Stimulated activated CD4-positive, alpha-beta T cell treated with anti-CD3 and anti-CD28 coated beads, Interleukin-1b, Interleukin-23, amount 100 ng/mL, for 4 hours (primary cell): ENCODE data around the gene LTA4H.
"Not testable (repeated sequence)": the region's sequence is repeated elsewhere in the genome, so short reads cannot be mapped to it uniquely, and the experiment has no call there.

ENCODE experiments used
- DNase-seq, 2 donors: peaks; one replicate each; pipeline ENCODE4 v3.0.0-alpha.2; 2020; ENCODE audit warnings: low read depth in 2 of 2

The LTA4H gene

DNA sequence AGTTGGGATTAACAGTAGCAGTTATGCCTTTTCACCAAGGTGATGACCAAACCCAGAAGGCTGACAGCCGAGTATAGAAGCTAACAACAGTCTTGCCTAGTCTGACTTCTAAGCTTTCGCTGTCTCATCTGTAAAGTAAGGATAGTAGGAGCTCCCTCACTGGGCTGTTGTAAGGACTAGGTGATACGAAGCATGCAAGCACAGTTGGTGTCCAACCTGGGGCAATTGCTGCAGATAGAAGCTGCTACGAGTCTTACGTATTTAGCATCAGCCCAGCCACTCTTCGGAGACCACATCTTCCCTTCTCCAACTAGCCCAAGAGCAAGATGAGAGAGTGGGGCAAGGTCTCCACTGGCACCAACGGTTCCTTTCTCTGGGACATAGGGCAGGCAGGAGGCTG, 45.3 kb downstream of the LTA4H start:
- no peak for DNase-seq

DNA sequence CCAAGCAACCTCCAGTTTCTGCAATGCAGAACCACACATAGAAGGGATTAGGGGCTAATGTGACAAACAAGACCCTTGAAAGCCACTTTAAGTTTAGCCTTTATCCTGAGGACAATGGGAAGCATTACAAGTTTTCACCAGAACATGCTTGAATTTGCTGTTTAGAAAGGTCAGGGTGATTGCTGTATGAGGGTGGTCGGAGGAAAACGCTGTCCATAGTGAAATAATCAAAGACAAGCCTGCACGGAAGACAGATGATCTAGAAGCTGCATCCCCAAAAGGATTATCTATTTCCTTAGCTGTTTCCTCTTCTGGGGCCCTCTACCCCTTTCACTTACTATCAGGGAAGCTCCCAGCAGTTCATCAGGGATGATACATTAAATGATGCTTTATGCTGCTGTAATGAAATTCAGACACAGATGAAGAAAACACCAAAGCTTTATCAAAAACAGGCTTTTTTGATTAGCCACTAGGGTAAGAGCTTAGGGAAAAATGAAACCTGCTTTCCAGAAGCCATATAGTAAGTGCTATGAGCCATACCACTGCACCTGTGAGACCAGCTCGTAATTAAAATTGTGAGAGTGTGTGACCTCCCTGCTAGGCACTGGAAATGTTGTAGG, 45.8 kb downstream of the LTA4H start:
- no peak for DNase-seq

DNA sequence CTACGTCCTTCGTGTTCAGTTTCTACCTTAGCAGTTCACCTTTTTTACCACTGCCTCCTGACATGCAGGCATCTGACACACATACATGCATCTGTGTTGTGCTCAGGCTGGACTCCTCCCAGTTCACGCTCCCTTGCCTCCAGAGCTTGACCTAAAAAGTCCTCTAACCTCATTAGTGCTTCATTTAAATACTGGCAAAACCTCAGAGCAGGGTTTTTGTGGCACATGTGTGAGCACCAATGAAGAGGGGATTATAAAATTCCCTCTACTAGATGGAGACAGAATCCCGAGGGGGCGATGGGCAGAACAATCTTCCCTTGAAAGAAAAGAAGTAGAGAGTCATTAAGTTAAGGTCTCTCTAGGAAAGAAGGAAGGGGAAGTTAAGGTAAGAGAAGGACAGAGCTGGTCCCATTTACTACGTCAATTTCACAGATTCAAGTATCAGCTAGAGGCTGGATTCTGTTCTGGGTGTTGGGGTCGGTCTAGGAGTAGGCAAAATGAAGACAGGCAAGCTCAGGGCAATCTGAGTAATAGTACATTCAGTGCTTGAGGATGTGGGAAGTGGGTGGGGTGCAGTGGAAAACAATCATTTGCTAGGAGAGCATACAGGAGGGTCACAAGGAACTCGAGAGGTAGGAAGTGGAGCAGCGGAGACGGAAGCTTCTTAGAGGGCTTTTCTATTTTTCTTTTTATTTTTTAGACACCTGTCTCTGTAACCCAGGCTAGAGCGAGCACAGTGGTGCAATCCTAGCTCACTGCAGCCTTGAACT, 46.7 kb downstream of the LTA4H start:
- DNase-seq: no peak

DNA sequence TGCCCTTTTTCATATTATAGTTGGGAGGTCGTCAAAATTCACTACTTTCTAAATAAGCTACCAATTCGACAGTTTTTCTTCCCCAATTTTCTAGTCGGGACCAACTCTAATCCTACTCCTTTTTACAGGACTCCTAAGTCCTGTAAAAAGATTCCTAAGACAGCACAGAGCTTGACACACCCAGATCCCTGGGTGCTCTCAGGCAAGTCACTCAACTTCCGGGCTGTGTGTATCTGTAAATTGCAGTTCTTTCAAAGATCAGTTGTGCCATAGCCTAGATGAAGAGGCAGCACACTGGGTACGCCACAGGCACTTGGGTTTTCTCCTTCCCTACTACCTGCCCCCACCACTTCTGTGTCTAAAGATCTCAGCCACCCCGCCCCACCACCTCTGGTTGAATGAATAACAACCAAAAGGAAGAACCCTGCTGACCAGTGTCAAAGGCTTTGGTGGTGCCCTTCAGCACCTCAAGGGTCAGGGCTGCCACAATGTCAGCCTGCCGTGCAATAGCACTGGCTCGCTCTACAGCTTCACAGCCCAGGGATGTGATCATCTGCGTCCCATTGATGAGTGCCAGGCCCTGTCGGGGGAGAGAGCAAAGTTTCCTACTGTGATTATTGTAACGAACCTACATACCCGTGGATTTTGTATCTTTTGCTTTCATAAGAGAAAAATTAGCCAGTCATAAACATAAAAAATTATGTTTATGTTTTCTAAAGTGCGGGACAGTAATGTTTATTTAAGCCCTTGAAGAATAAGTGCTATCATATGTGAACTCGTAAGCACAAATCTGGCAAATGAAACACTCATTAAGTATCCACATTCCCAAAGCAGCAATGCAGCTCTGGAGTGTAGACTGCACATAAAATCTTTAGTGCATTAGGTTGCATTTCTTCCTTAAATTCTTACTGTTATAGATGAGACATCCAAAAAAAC, 48.5 kb downstream of the LTA4H start:
- DNase-seq: no peak

DNA sequence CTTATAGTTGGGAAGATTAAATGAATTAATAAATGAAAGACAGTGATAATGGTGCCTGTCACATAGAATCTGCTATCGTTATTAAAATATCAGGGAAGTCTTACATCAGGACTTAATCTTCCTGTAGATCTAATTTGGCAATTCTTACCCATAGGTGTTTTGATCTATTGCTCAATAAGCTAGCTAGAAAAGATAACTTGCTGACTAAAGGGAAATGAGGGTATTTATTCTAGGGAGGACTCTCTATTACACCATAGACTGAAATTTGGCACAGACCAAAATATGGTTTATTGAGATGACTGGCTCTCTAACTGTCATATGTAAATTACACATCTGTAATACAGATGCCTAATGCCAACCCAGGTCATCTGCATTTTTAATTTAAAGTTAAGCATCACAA, 50.7 kb downstream of the LTA4H start:
- no peak for DNase-seq

DNA sequence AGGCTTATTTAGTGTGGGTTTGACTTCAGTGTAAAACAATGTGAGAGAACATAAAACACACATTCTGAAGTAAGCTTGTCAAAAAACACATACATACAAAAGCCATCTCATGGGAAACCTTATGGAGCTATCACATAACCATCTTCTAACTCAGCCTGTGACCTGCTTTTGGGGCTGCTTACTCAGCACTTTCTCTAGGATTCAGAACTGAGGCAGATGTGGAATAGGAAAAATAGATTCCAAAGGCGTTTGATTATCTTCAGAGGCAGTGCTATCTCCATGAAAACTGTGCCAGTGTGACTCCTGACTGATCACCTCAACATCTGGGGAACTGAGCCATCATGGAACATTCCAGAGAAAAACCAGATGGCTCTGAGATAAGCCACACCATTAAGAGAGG, 52.8 kb downstream of the LTA4H start:
- DNase-seq: no peak

DNA sequence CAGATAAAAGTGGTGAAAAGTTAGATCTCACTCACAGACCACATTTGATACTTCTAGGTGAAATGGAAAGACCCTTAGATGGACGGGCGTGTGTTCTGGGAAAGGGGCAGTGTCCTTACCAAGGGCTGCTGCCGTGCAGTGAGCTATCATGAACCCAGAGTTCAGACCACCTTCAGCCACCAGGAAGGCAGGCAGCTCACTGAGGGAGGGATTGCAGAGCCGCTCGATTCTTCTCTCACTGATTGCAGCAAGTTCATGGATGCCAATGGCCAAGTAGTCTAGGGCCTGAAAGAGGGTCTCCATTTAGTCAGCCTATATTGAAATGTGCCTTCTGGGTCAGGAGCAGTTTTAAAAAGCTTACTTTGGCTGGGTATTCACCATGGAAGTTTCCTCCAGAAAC, 55.0 kb downstream of the LTA4H start:
- DNase-seq: no peak

DNA sequence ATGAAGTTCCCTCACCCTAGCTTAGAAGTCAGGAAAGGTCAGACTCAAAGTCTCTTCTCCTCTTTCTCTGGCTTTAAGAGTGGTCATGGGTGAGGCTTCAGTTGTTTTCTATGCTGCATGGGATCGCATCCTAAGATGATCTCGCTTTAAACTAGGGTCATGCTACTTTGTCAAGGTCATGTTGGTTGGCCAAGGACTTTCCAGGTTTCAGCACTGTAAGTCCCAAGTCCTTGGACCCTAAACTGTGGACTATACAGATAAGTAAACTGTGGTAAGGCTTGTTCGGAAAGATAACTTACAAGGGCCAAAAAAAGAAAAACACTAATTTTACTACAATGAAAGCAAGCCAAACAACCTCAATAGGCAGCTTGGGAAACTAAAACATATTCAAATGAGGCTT, 56.6 kb downstream of the LTA4H start:
- no peak for DNase-seq

DNA sequence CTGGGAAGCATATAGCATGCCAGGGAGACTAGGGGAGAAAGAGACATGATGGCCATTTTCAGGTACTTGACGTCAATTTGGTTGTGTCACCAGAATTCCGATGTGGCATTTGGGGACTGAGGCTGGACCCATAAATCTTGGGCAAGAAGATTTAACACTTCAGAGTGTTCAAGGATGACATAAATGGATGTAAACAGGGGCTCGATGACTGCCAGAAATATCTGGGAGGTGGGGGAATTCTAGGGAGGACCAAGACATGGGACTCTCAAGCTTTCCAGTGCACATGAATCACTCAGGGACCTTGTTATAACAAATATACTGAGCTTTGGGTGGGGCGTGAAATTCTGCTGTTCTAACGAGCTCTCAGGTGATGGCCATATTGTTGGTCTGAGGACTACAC, 57.0 kb downstream of the LTA4H start:
- no peak for DNase-seq

DNA sequence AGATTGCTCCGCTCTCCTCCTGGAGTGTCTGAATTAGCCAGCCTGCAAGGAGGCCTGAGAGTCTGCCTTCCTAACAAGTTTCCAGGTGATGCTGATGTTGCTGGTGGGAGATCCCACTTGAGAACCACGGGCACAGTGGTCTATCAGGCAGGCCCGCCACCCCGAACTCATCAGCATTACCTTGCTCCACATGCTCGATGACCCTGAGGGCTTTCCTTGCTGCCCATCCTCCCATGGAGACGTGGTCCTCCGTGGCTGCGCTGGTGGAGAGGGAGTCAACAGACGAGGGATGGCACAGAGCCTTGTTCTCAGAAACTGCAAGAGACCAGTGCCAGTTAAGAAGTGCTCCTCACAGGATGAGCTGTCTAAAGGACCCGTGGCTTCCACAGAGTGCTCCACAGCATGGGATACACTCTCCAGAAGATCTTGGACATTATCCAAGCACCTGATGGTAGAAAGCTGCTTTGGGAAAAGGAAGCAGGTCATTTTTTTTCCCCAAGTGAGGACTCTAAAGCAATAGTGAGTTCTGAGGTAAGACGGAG, 57.6 kb downstream of the LTA4H start:
- DNase-seq: no peak

DNA sequence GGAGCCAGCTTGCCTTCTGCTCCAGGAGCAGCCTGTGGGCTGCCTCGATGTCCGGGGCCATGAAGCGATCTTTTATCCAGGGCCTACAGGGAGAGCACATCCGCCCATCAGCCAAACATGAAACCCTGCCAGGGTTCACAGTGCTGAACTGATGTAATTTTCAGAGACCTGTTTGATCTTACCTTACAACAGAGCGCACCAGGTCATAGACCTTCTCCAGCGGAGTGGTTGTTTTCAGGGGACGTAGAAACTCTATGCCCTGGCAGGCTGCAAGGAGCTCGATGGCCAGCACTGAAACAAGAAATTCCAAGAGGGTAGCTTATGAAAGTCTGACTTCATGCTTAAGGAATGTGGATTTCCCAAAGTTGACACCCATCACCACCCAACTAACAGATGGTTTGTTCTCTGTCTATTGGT, 59.0 kb downstream of the LTA4H start:
- DNase-seq: no peak

DNA sequence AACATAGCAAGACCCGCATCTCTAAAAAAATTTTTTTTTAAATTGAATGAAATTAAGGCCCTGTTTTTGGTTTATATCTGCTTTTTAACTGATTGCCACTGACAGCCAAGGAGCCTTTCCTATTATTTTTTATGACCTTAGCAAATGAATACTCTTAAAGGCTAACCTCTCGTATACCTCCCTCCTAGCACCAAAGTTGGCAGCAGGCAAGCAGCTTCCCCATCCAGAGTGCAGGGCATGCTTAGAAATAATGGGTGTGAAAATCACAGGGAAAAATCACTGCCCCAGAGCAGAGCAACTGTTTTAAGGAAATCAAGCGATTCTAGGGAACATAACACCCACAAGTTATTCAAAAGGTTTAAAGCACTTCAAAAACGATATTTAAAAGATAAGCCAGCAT, 59.9 kb downstream of the LTA4H start:
- no peak for DNase-seq

DNA sequence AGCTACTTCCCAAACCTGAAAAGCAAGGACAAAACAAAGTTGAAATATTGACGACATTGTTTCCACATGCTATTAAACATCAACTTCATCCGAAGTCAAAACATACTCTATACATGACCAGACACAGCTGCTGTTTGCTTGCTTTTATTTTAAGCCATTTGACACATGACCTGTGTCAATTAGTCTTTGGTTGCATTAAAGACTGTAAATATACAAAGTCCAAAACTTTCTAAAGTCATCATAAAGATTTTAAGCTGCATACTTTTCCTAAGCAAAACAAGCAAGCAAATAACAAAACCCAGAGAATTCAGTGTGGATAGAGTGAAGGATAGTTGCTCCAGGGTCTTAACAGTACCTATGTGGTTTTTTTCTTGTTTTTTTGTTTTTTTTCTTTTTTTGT, 61.0 kb downstream of the LTA4H start:
- no peak for DNase-seq

DNA sequence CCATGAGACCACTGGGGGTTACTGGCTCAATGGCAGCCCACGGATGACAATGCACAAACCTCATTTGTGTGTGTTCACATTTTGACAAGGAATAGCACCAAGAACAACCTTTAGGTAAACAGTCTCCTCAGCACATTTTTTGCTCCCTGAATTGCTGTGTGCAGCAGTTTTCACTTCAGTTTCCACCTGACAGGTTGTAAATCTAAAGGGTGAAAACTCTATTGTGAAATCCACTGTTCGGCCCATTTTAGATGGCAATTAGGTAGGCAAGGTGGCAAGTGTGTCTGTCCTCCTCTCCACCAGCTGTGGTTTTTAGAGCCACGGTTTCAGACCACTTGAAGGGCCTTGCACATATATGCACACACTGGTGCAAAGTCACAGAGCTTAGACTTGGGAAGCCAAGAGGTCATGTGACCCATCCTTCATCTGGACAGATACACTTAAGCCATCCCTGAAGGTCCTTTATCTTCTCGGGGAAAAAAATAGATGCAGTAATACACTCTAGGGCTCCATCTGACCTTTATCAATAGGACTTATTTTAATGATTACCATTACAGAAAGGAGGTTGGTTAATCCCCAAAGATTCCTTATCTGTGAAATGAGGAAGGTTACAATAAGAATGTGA, 62.4 kb downstream of the LTA4H start:
- no peak for DNase-seq

DNA sequence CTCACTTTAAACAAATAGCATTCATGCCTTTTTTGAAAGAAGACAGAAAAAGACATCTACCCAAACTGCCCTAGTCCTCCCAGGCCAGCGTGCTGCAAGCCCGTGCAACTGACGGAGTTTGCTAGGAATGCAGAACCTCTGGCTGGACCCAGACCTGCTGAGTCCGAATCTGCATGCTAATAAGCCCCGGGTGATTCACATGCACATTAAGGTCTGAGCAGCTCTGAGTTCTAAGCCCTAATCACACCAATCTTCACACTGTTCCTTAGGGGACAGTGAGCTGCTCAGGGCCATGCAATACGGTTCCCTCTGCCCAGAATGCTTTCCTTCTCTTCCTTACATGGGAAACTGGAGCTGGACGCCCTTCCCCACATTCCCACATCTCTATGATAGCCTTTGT, 64.5 kb downstream of the LTA4H start:
- DNase-seq: no peak

DNA sequence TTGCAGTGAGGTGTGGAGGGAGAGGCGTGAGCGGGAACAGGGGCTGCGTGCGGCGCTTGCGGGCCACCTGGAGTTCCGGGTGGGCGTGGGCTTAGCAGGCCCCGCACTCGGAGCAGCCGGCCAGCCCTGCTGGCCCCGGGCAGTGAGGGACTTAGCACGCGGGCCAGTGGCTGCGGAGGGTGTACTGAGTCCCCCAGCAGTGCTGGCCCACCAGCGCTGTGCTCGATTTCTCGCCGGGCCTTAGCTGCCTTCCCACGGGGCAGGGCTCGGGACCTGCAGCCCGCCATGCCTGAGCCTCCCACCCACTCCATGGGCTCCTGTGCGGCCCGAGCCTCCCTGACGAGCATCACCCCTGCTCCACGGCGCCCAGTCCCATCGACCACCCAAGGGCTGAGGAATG, 66.3 kb downstream of the LTA4H start:
- not testable (repeated sequence) for DNase-seq

DNA sequence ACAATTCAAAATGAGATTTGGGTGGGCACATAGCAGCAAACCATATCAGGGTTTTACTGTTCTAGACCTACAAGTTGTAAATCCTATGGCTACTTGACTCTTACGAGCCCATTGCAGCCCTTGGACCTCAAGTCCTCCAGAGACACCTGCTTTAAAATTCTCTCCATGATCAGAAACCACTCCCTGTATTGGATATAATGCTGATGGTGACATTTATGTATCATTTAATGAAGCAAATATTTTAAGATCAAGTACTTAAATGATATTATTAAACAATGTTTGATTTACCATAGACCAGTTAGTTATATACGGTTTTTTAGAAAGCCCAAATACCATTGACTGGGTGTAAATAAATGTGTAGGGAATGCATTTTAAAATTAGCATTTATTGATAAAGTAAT, 68.1 kb downstream of the LTA4H start:
- no peak for DNase-seq

DNA sequence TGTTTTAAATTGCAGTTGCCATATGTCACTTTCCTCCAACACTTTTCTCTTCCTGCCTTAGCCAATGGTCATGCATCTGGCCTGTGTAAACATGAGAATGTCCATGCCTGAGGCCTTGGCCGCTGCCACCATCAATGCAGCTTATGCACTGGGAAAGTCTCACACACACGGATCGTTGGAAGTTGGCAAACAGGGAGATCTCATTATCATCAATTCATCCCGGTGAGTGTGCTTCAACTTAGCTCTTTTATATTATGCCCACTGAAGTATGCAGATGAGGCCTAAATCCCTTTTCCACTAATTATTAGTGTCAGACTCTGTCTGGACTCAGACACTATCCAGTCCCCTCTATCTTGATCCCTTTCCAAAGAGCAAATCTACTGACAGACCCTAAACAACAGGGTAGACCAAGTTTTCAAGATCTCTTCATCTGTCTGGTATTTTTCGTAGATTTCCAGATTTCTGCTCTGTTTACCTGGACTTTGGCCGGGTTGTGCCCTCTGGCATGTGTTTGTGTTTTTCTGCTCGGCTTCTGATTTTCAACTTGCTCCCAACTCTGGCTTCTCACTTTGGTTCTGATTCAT, 69.0 kb downstream of the LTA4H start:
- DNase-seq: no peak

DNA sequence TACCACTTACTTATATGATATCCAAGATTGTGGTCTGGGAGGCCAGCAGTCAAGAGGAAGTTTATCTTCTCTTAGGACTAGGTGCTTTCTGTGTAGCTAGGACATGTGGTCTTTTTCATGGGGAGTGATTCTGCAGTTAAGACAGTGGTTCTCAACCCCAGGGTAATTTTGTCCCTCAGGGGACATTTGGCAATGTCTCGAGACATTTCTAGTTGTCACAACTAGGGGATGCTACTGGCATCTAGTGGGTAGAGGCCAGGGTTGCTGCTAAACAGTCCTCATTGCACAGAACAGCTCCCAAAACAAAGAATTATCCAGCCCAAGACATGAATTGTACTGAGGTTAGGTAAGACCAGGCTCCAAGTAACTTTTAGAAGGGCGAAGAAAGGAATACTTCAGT, 72.3 kb downstream of the LTA4H start:
- no peak for DNase-seq

DNA sequence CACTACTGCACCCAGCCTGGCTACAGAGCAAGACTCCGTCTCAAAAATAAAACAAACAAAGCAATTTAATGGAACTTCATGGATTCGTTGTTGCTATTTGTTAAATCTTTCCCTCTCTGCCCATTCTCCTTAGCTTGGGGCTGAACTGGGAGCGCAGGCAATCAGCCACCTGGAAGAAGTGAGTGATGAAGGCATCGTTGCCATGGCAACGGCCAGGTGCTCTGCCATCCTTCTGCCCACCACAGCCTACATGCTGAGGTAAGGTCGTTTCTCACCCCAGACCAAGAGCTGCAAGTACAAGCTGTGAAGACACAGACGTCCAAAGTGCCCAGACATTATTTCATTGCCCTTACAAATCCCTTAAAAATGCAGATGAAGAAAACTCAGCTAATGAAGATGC, 73.2 kb downstream of the LTA4H start:
- DNase-seq: no peak

DNA sequence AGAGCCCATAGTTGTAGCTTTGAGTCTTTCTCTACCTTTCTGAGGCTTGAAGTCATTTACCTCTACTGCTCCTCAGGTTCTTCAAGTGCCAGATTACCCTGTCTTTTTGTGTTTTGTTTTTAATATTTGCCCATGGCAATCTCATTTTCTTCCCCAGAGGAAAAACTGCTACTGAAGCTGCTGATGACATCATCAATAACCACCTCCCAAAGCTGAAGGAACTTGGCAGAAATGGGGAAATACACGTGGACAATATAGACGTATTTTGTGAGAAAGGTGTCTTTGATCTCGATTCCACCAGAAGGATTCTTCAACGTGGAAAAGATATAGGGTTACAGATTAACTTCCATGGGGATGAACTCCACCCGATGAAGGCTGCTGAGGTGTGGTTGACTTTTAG, 75.1 kb downstream of the LTA4H start:
- DNase-seq: no peak

DNA sequence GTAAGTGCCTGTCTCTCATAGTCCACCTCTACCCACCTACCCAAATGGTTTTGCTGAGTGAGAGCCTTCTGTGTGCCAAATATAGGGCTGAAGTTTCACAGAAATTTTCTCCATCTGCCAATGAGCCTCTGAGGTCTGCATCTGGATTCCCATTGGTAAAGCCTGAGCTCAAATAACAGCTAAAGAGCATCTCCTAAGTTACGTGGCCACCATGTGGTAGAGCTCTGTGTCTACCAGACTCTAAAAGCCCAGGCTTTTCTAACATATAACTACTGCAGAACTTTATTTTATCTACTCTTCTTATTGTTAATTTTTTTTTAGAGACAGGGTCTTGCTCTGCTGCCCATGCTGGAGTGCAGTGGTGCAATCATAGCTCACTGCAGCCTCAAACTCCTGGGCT, 76.3 kb downstream of the LTA4H start:
- no peak for DNase-seq
